HL-60/S4 (cell line): ENCODE results near the gene TUT7.
"Not testable (repeated sequence)": the region's sequence is repeated elsewhere in the genome, so short reads cannot be mapped to it uniquely, and the experiment has no call there.

Experiments
- in situ Hi-C: fragments of 300-500 bp; cut with MboI; formaldehyde crosslinking; loops from 2 replicates; pipeline ENCODE4 v1.14.3; 2022; ENCODE audit warnings: low sequenced_read_pairs

The TUT7 gene

GRCh38 chr9:86350006-86350760, 4.0 kb downstream of the TUT7 start:
- in situ Hi-C loops: no loop called here

- in situ Hi-C loops: no loop called here
These were observed 4.9 kb downstream of the TUT7 start for GRCh38 chr9:86349271-86349670.

DNA sequence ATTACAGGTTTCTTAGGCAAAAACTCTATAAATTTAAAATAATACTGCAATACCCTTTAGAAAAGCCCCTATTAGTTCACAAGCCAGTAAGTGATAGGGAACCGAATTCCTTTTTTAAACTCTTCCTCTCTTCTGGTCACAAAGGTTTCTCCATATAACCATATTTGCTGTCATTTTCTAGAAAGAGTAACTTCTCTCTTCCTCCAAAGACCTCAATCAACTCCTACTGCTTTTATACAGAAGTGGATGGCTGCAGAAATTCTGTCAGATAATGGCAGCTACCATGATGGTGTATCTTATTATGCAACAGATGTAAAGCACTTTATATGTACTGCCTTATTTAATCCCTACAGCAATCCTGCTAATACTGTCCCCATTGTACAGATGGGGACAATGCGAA, 6.2 kb downstream of the TUT7 start:
- in situ Hi-C loops: no loop called here

GRCh38 chr9:86344818-86345217, 9.4 kb downstream of the TUT7 start:
- in situ Hi-C loops: no loop called here

GRCh38 chr9:86342269-86342668, 11.9 kb downstream of the TUT7 start:
- in situ Hi-C loops: no loop called here

DNA sequence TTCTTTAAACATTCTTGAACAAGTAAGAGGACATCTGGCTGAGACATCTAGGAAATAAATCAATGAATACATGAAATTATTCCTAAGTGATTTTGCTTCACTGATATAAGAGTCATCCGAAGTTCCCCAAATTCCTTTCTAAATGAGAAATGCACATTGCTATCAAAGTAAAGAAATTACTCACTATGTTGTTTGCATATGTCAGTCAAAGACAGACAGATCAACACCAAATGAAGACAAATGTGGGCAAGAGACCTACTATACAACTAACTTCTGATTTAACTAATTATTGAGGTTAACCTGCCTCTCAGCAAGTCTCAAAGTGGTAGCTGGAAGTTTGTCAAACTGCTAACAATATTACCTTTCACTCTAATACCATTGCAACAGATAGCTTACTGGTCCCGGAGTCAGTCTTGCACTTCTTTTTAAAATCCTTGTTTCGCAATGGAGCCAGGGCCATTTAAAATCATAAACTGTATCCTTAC, 13.2 kb downstream of the TUT7 start:
- in situ Hi-C loops: no loop called here

DNA sequence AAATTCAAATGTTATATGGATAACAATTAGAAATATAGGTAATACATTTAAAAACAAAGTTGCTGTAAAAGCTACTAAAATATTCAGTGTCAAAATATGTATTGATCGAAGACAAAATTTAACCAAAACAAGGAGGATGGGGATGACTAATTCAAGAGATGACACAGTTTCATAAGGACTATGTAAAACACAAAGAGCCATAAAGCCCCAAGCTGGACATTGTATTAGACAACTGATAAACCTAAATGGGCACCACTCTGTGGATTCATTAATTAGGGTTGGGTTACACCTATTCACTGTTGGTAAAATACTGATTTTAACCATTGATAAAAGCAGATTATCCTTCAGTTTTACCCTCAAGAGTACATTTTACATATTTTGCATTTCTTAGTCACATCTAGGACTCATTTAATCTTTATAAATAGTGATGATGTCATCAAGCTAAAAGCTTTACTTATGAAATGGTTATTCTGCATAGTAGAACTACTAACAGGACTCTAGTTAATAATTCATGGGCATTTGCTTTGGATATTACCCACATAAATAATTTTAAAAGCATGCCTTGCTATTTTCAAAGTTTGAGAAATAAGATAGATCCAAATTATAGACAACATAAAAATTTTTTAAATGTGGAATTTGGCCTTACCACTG, 13.7 kb downstream of the TUT7 start:
- in situ Hi-C loops: no loop called here

DNA sequence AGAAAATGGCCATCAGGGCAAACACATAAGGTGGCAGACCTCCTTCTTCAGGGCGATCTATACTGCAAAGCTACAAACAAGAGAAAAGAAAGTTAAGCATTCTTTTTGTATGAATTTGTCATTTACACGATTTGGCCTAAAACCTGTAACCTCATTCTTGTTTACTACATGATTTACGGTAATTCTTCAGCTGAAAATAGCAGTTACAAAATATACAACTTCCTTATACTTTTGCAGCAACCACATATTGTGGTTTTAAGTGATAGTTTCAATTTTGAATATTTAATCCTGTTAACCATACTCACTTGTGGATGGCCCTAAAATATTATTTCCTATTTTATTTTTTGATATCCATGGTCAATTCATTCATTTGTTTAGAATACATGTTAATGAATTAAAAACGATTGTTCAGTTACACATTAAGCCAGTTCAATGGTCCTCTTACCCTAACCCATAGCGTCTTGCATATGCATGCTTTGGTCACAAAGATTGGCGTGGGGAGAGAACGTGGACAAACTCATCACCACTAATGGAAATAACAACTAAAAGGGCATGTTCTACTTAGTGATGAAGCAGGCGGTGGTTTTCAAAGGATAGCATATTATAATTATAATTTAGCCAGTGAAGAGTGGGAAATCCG, 16.6 kb downstream of the TUT7 start:
- in situ Hi-C loops: no loop called here

DNA sequence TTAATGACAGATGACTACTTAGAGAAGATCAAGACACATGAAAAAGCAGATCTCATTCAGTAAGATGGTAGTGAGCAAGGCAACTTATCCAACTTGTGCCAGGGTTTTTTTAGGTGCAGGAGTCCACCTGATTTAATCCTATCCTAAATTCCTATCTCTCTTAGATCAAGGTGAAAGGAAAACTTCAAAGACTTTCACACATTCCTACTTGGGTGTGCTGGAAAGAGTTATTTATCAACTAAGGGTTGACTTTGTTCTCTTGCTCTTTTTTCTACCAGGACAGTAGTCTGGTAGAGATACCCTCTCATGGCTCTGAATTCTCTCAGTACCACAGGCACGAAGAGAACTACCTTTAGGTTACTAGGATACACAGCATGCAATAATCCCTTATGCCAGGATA, 18.2 kb downstream of the TUT7 start:
- in situ Hi-C loops: no loop called here

DNA sequence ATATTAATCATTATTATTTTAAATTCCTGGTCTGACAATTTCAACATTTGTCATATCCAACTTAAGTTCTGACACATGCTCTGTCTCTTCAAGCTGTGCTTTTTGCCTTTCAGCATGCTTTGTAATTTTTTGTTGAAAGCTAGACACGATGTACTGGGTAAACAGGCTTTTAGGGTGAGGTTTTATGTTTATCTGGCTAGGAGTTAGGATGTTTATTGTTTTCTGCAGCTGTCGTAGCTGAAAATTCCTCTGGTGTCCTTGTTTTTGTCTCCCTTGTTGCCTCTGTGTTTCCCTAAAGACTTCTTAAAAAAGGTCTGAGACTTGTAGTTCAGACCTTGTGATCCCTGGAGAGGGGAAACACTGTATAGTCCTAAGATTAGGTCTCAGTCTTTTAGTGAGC, 20.6 kb downstream of the TUT7 start:
- in situ Hi-C loops: no loop called here

- in situ Hi-C loops: no loop called here
These were observed 24.0 kb downstream of the TUT7 start for GRCh38 chr9:86330186-86330585.

DNA sequence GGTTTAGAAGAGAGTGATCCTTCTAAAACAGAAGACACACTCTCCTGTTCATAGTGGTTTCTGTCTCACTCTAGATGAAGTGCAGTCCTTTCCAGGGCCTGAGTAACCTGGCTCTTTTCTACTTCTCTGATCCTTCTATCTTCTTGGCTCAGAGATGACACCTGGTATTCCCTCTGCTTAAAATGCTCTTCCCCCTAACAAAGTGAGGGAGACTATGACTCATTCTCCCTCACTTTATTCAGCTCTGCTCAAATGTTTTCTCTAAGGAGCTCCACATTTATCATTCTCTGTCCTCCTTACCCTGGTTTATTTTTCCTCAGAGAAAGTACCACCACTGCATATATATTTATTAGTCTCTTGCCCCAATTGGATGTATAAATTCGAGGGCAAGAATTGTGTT, 24.6 kb downstream of the TUT7 start:
- in situ Hi-C loops: no loop called here

DNA sequence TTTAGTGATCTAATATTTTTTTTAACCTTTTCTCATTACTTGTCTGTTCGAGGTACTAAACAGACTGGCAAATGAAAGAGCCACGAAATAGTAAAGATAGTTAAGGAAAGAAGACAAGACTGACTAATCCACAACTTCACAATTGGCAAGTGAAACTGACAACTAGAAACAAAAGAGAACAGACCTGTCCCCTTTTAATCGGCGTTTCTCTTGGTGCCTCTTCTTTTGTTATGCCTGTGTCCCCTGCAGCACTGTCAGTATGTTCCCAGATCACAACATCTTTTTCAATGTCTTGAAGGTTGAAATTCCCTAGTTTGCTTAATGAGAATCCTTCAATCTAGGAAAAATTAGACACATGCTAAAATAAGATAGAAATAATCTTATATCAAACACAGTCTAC, 26.1 kb downstream of the TUT7 start:
- in situ Hi-C loops: no loop called here

GRCh38 chr9:86326536-86326935, 27.7 kb downstream of the TUT7 start:
- in situ Hi-C loops: no loop called here

- in situ Hi-C loops: no loop called here
These were observed 29.3 kb downstream of the TUT7 start for GRCh38 chr9:86324901-86325300.

DNA sequence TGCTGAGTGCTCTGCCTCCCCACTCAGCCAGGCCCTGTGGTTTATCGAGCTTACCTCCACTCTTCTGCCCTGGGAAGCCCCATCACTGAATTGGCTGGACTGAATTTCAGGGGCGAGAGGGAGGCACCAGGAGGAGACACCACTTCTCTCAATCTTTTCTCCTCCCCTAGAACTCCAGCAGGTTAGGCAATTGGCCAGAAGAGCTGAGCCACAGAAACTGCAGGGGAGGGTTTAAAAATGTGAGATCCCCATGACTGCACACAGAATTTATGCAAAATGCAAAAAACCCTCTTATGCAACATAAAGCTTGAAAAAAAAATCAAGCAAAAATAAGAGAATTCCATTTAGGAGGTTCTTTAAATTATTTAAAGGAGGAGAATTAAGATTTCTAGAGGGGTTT, 29.9 kb downstream of the TUT7 start:
- in situ Hi-C loops: no loop called here

DNA sequence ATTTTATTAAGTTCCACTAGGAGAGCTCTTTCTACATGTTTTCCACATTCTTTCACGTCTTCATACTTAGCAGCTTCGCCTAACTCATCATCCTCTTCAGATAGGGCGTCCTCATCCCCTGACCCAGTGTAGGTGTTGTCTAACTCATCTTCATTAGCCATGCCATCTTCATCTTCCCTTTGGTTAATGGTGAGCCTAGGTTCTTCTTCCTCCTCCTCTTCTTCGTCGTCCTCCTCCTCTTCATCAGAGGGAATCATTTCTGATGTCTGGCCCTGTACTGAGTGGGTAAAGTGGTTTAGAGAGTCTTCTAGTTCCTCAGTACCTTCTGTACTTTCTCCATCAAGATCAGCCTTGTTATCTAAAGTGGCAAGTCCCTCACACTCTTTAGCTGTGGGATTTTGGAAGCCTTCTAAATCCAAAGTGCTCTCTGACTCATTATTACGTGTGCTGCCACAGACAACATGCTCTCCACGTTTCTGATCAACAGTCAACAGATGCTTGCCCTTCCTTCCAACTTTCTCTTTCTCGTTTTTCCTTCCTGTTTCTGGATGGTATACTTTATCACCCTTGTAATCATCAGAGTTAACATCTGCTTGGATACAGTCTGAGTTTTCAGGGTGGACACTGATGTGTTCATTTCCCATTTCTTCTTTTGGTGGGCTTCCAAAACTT, 31.1 kb downstream of the TUT7 start:
- in situ Hi-C loops: no loop called here

- in situ Hi-C loops: no loop called here
These were observed 32.8 kb downstream of the TUT7 start for GRCh38 chr9:86321373-86321772.

- in situ Hi-C loops: no loop called here
These were observed 36.0 kb downstream of the TUT7 start for GRCh38 chr9:86318187-86318586.

DNA sequence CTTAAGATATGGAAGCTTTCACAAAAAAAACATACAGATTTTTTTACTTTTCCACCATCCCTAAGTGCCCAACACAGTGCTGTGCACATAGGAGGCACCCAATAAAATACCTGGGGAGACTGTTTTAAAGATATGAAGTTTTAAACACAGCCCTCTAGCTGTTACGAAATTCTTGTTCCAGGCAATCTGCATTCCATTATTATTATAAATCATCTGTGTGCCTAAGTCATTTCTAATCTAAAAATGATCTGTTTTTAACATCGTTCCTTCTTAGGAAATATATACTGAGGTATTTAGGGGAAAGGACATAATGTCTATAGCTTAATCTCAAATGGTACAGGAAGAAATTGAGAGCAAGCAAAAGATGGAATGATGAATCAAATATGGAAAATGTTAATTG, 39.1 kb downstream of the TUT7 start:
- in situ Hi-C loops: no loop called here

GRCh38 chr9:86312959-86313358, 41.3 kb downstream of the TUT7 start:
- in situ Hi-C loops: not testable (repeated sequence)

GRCh38 chr9:86308687-86309086, 45.5 kb downstream of the TUT7 start:
- in situ Hi-C loops: no loop called here
